Kidney (tissue), 14 donors: ENCODE results near the gene TMPRSS11B. TPM values are rescaled to one million over a fixed set of nuclear protein-coding genes. Genes with fewer than 3 reads are reported as not detected.

Source experiments
- DNase-seq, 5 donors: peaks; one replicate each; pipeline ENCODE4 v3.0.0-alpha.2; 2013 to 2020
- FAIRE-seq: peaks from 2 replicates; lab custom pipeline; 2012; peaks lifted over from hg19 to GRCh38; lab: Jason Lieb, UNC
- H3K27ac ChIP-seq, 2 donors: one replicate each; pipeline ENCODE4 v1.7.0; 2013; ENCODE audit warnings: low read depth in 2 of 2, low read length in 2 of 2, inconsistent platforms in 1 of 2
- H3K27me3 ChIP-seq: one replicate; pipeline ENCODE4 v1.7.1; 2013; ENCODE audit warnings: low read length, inconsistent platforms; ENCODE audit not compliant: control insufficient read depth, insufficient read depth
- H3K36me3 ChIP-seq, 3 donors: one replicate each; pipeline versions ENCODE4 v1.7.0 to v1.7.1; 2013; ENCODE audit warnings: low read length in 3 of 3, control low read depth in 1 of 3, inconsistent platforms in 1 of 3; ENCODE audit not compliant: insufficient read depth in 3 of 3, control insufficient read depth in 2 of 3
- H3K4me1 ChIP-seq, 3 donors: one replicate each; pipeline versions ENCODE4 v1.7.0 to v1.7.1; 2013; ENCODE audit warnings: low read length in 3 of 3, inconsistent platforms in 1 of 3, low read depth in 1 of 3; ENCODE audit not compliant: control insufficient read depth in 2 of 3, insufficient read depth in 2 of 3
- H3K4me3 ChIP-seq, 3 donors: one replicate each; pipeline versions ENCODE4 v1.7.0 to v1.8.1; 2013; ENCODE audit warnings: low read length in 3 of 3, control low read depth in 1 of 3, inconsistent platforms in 1 of 3
- H3K9ac ChIP-seq, 3 donors: one replicate each; pipeline versions ENCODE4 v1.7.0 to v1.7.1; 2013; ENCODE audit warnings: low read length in 3 of 3, control low read depth in 1 of 3, inconsistent platforms in 1 of 3
- H3K9me3 ChIP-seq, 3 donors: one replicate each; pipeline versions ENCODE4 v1.7.0 to v1.7.1; 2013; ENCODE audit warnings: low read length in 3 of 3, control low read depth in 1 of 3, inconsistent platforms in 1 of 3; ENCODE audit not compliant: control insufficient read depth in 2 of 3, insufficient read depth in 1 of 3
- CTCF ChIP-seq: IDR thresholded peaks from 3 replicates; pipeline ENCODE4 v1.5.1; 2012; ENCODE audit warnings: mild to moderate bottlenecking, moderate library complexity, borderline replicate concordance; ENCODE audit not compliant: insufficient read depth; ENCODE audit errors: extremely low read depth
- intact Hi-C: fragments of 100-400 bp; cut with DNase I; formaldehyde crosslinking; loops from one replicate; pipeline ENCODE4 v1.11.1; 2022
- polyA plus RNA-seq: library from polyadenylated mRNA; stranded (reverse); fragments of 350-450 nt; fragmentation: Illumina TruSeq; extraction: RNeasy Lipid Tissue Mini Kit (QIAGEN cat#74804); gene quantifications from one replicate; pipeline ENCODE4 v1.2.3, GENCODE V29; 2014; ENCODE audit warnings: low read depth, low replicate concordance; ENCODE audit not compliant: insufficient read depth
- total RNA-seq: library from RNA; stranded (reverse); fragmentation: NEBNext Ultra II Directional; extraction: Animal tissue kit (Norgen Biotek cat#: 25700); gene quantifications from one replicate; pipeline ENCODE4 v1.2.1, GENCODE V29; 2021
- donor health status: control.
- donor health status: control.
- donor health status: control.
- donor health status: control.
- donor health status: control.
- donor health status: DM: yes; HTN: yes; CAD: no.
- donor health status: Normal renal cell carcinoma (clear cell type).

Gene TMPRSS11B
- total and polyA plus RNA-seq, 2 donors from 2014 or later, result not detected

GRCh38 chr4:68187145-68187544 is 58.3 kb downstream of the TMPRSS11B start:
- Histone ChIP-seq H3K9me3 (no peaks in the 10 kb centered on the region), H3K4me3 (no peak overlapping the region), H3K27me3 (no peaks in the 10 kb centered on the region), H3K36me3 (no peaks in the 10 kb centered on the region), H3K27ac (no peak overlapping the region), H3K4me1 (no peaks in the 10 kb centered on the region), H3K9ac (no peak overlapping the region)
- no peak for FAIRE-seq
- no peak for TF ChIP-seq CTCF
- intact Hi-C loops, result no loop called here
- no peak for DNase-seq

GRCh38 chr4:68184923-68185322 is 60.6 kb downstream of the TMPRSS11B start:
- no peak for DNase-seq
- H3K9ac ChIP-seq, result no peak overlapping the region
- H3K27me3 ChIP-seq, result no peaks in the 10 kb centered on the region
- H3K36me3 ChIP-seq, result no peaks in the 10 kb centered on the region
- no peaks in the 10 kb centered on the region for H3K9me3 ChIP-seq
- no peak overlapping the region for H3K4me3 ChIP-seq
- H3K4me1 ChIP-seq, result no peaks in the 10 kb centered on the region
- H3K27ac ChIP-seq, result no peak overlapping the region
- intact Hi-C loops, result no loop called here
- FAIRE-seq, result no peak
- TF ChIP-seq CTCF, result no peak

- Histone ChIP-seq H3K27me3 (no peaks in the 10 kb centered on the region), H3K27ac (no peak overlapping the region), H3K4me3 (no peak overlapping the region), H3K36me3 (no peaks in the 10 kb centered on the region), H3K9ac (no peak overlapping the region), H3K4me1 (no peaks in the 10 kb centered on the region), H3K9me3 (no peaks in the 10 kb centered on the region)
- no peak for TF ChIP-seq CTCF
- FAIRE-seq (no peak), DNase-seq (no peak)
- intact Hi-C loops, result no loop called here
Observed at GRCh38 chr4:68183417-68183816, 62.1 kb downstream of the TMPRSS11B start.

GRCh38 chr4:68182382-68182820 is 63.1 kb downstream of the TMPRSS11B start:
- intact Hi-C loops, result no loop called here
- Histone ChIP-seq H3K9ac (no peak overlapping the region), H3K4me1 (no peaks in the 10 kb centered on the region), H3K27ac (no peak overlapping the region), H3K4me3 (no peak overlapping the region), H3K27me3 (no peaks in the 10 kb centered on the region), H3K36me3 (no peaks in the 10 kb centered on the region), H3K9me3 (no peaks in the 10 kb centered on the region)
- DNase-seq (peak in 1 of 5 donors; percentile 70), FAIRE-seq (no peak)
- no peak for TF ChIP-seq CTCF
